IMR-90 (cell line): ENCODE data around the gene CYLC2. TPM values are rescaled to one million over a fixed set of nuclear protein-coding genes. Genes with fewer than 3 reads are reported as not detected.

Source experiments
- ATAC-seq: fragments of 200-7000 bp; cut with Tn5 transposase; 2 replicates; pipeline ENCODE4 v1.9.1; 2020; ENCODE audit warnings: low read depth, mild to moderate bottlenecking, moderate library complexity
- BruUV-seq: library from RNA; stranded (reverse); fragments of 400-500 nt; replicated peaks from 2 replicates; lab custom pipeline; 2021; lab: Mats Ljungman, UMichigan
- CTCF ChIA-PET: fragments of 300-600 bp; formaldehyde crosslinking; extraction: SDS; loops from one replicate; lab custom pipeline; 2021; ENCODE audit warnings: antibody characterized with exemption; lab: Yijun Ruan, JAX
- POLR2A ChIA-PET: fragments of 300-600 bp; sonication (Branson Sonifier 250); formaldehyde crosslinking; loops from one replicate; lab custom pipeline; 2022; ENCODE audit warnings: antibody characterized with exemption; ENCODE audit not compliant: unreplicated experiment; lab: Charles Lee
- DNase-seq: peaks from one replicate; pipeline ENCODE4 v3.0.0; 2013
- H2AFZ ChIP-seq: replicated peaks from 2 replicates; pipeline ENCODE3; 2013; ENCODE audit warnings: low read length, mild to moderate bottlenecking; ENCODE audit not compliant: poor library complexity
- H2AK5ac ChIP-seq: 2 replicates; pipeline ENCODE4 v1.6.1; 2013; ENCODE audit warnings: low read depth, low read length, inconsistent platforms
- H2AK9ac ChIP-seq: replicated peaks from 2 replicates; pipeline ENCODE3; 2013; ENCODE audit warnings: mild to moderate bottlenecking, low read depth, low read length, moderate library complexity; ENCODE audit not compliant: poor library complexity
- H2BK120ac ChIP-seq: 2 replicates; pipeline ENCODE4 v1.6.1; 2013; ENCODE audit warnings: low read depth, low read length, inconsistent platforms
- H2BK15ac ChIP-seq: 3 replicates; pipeline ENCODE4 v1.6.1; 2013; ENCODE audit warnings: low read depth, low read length, inconsistent platforms
- H2BK20ac ChIP-seq: 2 replicates; pipeline ENCODE4 v1.6.1; 2013; ENCODE audit warnings: low read depth, mild to moderate bottlenecking, inconsistent platforms, low read length, moderate library complexity
- H2BK5ac ChIP-seq: 2 replicates; pipeline ENCODE4 v1.6.1; 2013; ENCODE audit warnings: mild to moderate bottlenecking, low read depth, low read length, inconsistent platforms; ENCODE audit not compliant: poor library complexity, severe bottlenecking
- H3K14ac ChIP-seq: replicated peaks from 2 replicates; pipeline ENCODE4 v1.6.1; 2013; ENCODE audit warnings: low read depth, low read length, inconsistent platforms
- H3K18ac ChIP-seq: 2 replicates; pipeline ENCODE4 v1.6.1; 2013; ENCODE audit warnings: low read depth, low read length, control low read depth
- H3K23ac ChIP-seq: 2 replicates; pipeline ENCODE4 v1.6.1; 2013; ENCODE audit warnings: low read depth, low read length, inconsistent platforms
- H3K27ac ChIP-seq: 2 replicates; pipeline ENCODE4 v1.5.1; 2013; ENCODE audit warnings: mild to moderate bottlenecking, control low read depth, low read length; ENCODE audit not compliant: insufficient read depth
- H3K27me3 ChIP-seq: 2 replicates; pipeline ENCODE4 v1.6.1; 2013; ENCODE audit warnings: low read length; ENCODE audit not compliant: control insufficient read depth, insufficient read depth
- H3K36me3 ChIP-seq: 2 replicates; pipeline ENCODE4 v1.6.1; 2013; ENCODE audit warnings: low read length, mixed read lengths; ENCODE audit not compliant: control insufficient read depth, insufficient read depth
- H3K4ac ChIP-seq: 2 replicates; pipeline ENCODE4 v1.6.1; 2013; ENCODE audit warnings: low read depth, low read length, inconsistent platforms
- H3K4me1 ChIP-seq: 2 replicates; pipeline ENCODE4 v1.6.1; 2013; ENCODE audit warnings: low read length, mixed read lengths; ENCODE audit not compliant: control insufficient read depth, insufficient read depth
- H3K4me2 ChIP-seq: 2 replicates; pipeline ENCODE4 v1.6.1; 2013; ENCODE audit warnings: low read depth, mild to moderate bottlenecking, control low read depth, low read length, moderate library complexity
- H3K4me3 ChIP-seq: 2 replicates; pipeline ENCODE4 v1.5.1; 2013; ENCODE audit warnings: low read depth, mild to moderate bottlenecking, control low read depth, low read length, moderate library complexity; ENCODE audit not compliant: insufficient read depth
- H3K56ac ChIP-seq: 2 replicates; pipeline ENCODE4 v1.6.1; 2013; ENCODE audit warnings: low read length, inconsistent platforms; ENCODE audit not compliant: insufficient read depth; ENCODE audit errors: extremely low read depth
- H3K79me1 ChIP-seq, 2 experiments: 2 replicates each; pipeline ENCODE4 v1.6.1; 2013; ENCODE audit warnings: low read length in 2 of 2, inconsistent platforms in 1 of 2, low read depth in 1 of 2
- H3K9ac ChIP-seq: 2 replicates; pipeline ENCODE4 v1.6.1; 2013; ENCODE audit warnings: low read depth, low read length, control low read depth
- H3K9me1 ChIP-seq: 2 replicates; pipeline ENCODE4 v1.6.1; 2013; ENCODE audit warnings: low read length, inconsistent platforms; ENCODE audit not compliant: insufficient read depth
- H3K9me3 ChIP-seq: 2 replicates; pipeline ENCODE4 v1.6.1; 2013; ENCODE audit warnings: low read length; ENCODE audit not compliant: control insufficient read depth, insufficient read depth
- H4K20me1 ChIP-seq: 2 replicates; pipeline ENCODE4 v1.6.1; 2013; ENCODE audit warnings: low read length, inconsistent platforms; ENCODE audit not compliant: insufficient read depth
- H4K5ac ChIP-seq: 2 replicates; pipeline ENCODE4 v1.6.1; 2013; ENCODE audit warnings: mild to moderate bottlenecking, low read depth, low read length, control low read depth
- H4K8ac ChIP-seq, 2 experiments: 2 replicates each; pipeline ENCODE4 v1.6.1; 2013; ENCODE audit warnings: low read depth in 2 of 2, low read length in 2 of 2, control low read depth in 1 of 2, inconsistent platforms in 1 of 2
- H4K91ac ChIP-seq: 2 replicates; pipeline ENCODE4 v1.6.1; 2013; ENCODE audit warnings: low read depth, low read length, inconsistent platforms; ENCODE audit not compliant: insufficient read depth
- CEBPB ChIP-seq: IDR thresholded peaks from 2 replicates; pipeline ENCODE4 v1.6.1; 2012; ENCODE audit warnings: low read depth, low read length, improper control_type of control experiment
- CHD1 ChIP-seq: IDR thresholded peaks from 2 replicates; pipeline ENCODE4 v1.6.1; 2012; ENCODE audit warnings: low read depth, low read length, improper control_type of control experiment
- WGBS, 2 experiments: methylation state at CpG; one replicate each; pipeline versions ENCODE4 v1.1.5 to v1.1.7; 2013; ENCODE audit warnings: missing lambda C conversion rate in 2 of 2; ENCODE audit not compliant: insufficient read length in 1 of 2; ENCODE audit errors: extremely low coverage in 2 of 2; 5-methylcytosine and 5-hydroxymethylcytosine counted together
- dilution Hi-C: fragments of 300-500 bp; cut with HindIII; formaldehyde crosslinking; loops from one replicate; pipeline ENCODE4 v1.14.3; 2018; ENCODE audit warnings: low sequenced_read_pairs; ENCODE audit not compliant: unreplicated experiment
- in situ Hi-C: fragments of 300-500 bp; cut with MboI; formaldehyde crosslinking; loops from 3 replicates; pipeline ENCODE4 v1.14.3; 2019; ENCODE audit warnings: low sequenced_read_pairs, inconsistent platforms, mixed read lengths
- intact Hi-C: fragments of 100-400 bp; cut with micrococcal nuclease; formaldehyde crosslinking; loops from 2 replicates; pipeline ENCODE4 v1.10.0; 2022
- polyA plus RNA-seq, 3 experiments: library from polyadenylated mRNA; depleted of rRNA; stranded (reverse); fragments of >200 nt; gene quantifications; 2 replicates each; pipeline ENCODE4 v1.2.3, GENCODE V29; 2012; ENCODE audit warnings: low replicate concordance in 1 of 3
- total RNA-seq: library from RNA; depleted of rRNA; stranded (reverse); fragments of >200 nt; gene quantifications from 2 replicates; pipeline ENCODE4 v1.2.3, GENCODE V29; 2012
- TF ChIP-seq, protein P1 (sequence below): fragments of 150-350 bp; IDR thresholded peaks from 2 replicates; pipeline ENCODE4 v1.6.1; 2017; ENCODE audit warnings: mild to moderate bottlenecking, antibody characterized with exemption, low read length, low read depth

CYLC2 gene
- total and polyA plus RNA-seq, 2 of the 4 experiments (the other 2 are of a cell fraction), result not detected

DNA sequence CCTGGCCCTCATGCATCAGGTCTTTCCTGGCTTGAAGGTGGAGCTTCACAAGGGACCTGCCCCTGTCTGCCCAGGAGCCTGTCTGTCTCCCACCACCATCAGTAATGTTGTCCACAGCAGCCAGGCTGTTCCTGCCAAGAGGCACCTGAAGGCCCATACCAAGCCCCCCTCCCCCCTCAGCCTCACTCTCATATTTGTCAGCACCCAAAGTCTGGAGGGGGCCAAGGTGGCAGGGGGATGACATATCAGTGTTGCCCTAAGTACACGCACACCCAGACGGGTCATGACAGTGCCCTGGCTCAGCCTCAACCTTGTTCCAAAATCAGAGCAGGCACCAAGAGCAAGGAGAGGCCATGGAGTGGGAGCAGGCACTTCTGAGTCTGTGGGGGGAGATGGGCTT, 27.2 kb upstream of the CYLC2 start:
- Histone ChIP-seq H3K18ac (no peak overlapping the region), H3K27me3 (no peaks in the 10 kb centered on the region), H3K9me3 (peaks cover 20% of the 10 kb centered on the region), H3K9ac (no peak overlapping the region), H2AFZ (no peak overlapping the region), H4K5ac (no peak overlapping the region), H3K27ac (no peak overlapping the region), H3K14ac (no peak overlapping the region), H3K79me1 (no peaks in the 10 kb centered on the region), H3K56ac (no peak overlapping the region), H4K91ac (no peak overlapping the region), H3K23ac (no peak overlapping the region), H2AK9ac (no peak overlapping the region), H3K9me1 (no peaks in the 10 kb centered on the region), H2BK15ac (no peak overlapping the region), H2BK20ac (no peak overlapping the region), H3K4ac (no peak overlapping the region), H2BK120ac (no peak overlapping the region), H3K4me3 (no peak overlapping the region), H3K4me1 (no peaks in the 10 kb centered on the region), H2AK5ac (no peak overlapping the region), H4K20me1 (no peaks in the 10 kb centered on the region), H3K36me3 (no peaks in the 10 kb centered on the region), H2BK5ac (no peak overlapping the region), H3K4me2 (no peak overlapping the region), H4K8ac (no peak overlapping the region)
- TF ChIP-seq CHD1 (no peak), CEBPB (no peak)
- TF ChIP-seq, protein P1, sequence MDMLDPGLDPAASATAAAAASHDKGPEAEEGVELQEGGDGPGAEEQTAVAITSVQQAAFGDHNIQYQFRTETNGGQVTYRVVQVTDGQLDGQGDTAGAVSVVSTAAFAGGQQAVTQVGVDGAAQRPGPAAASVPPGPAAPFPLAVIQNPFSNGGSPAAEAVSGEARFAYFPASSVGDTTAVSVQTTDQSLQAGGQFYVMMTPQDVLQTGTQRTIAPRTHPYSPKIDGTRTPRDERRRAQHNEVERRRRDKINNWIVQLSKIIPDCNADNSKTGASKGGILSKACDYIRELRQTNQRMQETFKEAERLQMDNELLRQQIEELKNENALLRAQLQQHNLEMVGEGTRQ, result no peak
- no CpG with 5 or more reads among the region's 2 CpGs for WGBS, 2 experiments
- DNase-seq, result no peak
- BruUV-seq, result no TSS peak
- intact Hi-C loops (no loop called here), in situ Hi-C loops (no loop called here), dilution Hi-C loops (no loop called here)
- ChIA-PET POLR2A (no interaction called here), CTCF (no interaction called here)
- ATAC-seq, result no peak
